Caki2 (cell line): ENCODE measurements around the gene FBXL2. TPM values are rescaled to one million over a fixed set of nuclear protein-coding genes. Genes with fewer than 3 reads are reported as not detected.
"Not testable (repeated sequence)": the region's sequence is repeated elsewhere in the genome, so short reads cannot be mapped to it uniquely, and the experiment has no call there.

Experiments
- DNase-seq: peaks from one replicate; pipeline ENCODE4 v3.0.0-alpha.2; 2015; ENCODE audit warnings: low read depth
- in situ Hi-C: cut with HindIII; loops from 2 replicates; pipeline ENCODE4 v1.10.0; 2016; ENCODE audit warnings: low sequenced_read_pairs, low pct_unique_long_range_greater_than_20kb, mixed read lengths
- total RNA-seq: library from RNA; depleted of rRNA; stranded (reverse); fragments of >200 nt; shearing (Covaris generic); gene quantifications from 2 replicates; pipeline ENCODE4 v1.2.3, GENCODE V29; 2014; ENCODE audit warnings: low replicate concordance

Gene FBXL2
- total RNA-seq, 1 experiment from 2014 or later: 5.7 TPM

GRCh38 chr3:33312361-33312760 lies 35.1 kb downstream of the FBXL2 start:
- in situ Hi-C loops: no loop called here
- no peak for DNase-seq

GRCh38 chr3:33313331-33313730 lies 36.1 kb downstream of the FBXL2 start:
- in situ Hi-C loops: no loop called here
- DNase-seq: no peak

GRCh38 chr3:33314993-33315392 lies 37.8 kb downstream of the FBXL2 start:
- in situ Hi-C loops: no loop called here
- DNase-seq: no peak

- in situ Hi-C loops: no loop called here
- DNase-seq: no peak
Measured at GRCh38 chr3:33315826-33316225, 38.6 kb downstream of the FBXL2 start.

- no peak for DNase-seq
- in situ Hi-C loops: no loop called here
Measured at GRCh38 chr3:33317963-33318709, 40.9 kb downstream of the FBXL2 start.

GRCh38 chr3:33318710-33319380 lies 41.6 kb downstream of the FBXL2 start:
- in situ Hi-C loops: no loop called here

GRCh38 chr3:33322412-33322811 lies 45.2 kb downstream of the FBXL2 start:
- in situ Hi-C loops: no loop called here
- DNase-seq: no peak

More at GRCh38 chr3:33318710-33319380, 41.6 kb downstream of the FBXL2 start:
- DNase-seq: no peak

- in situ Hi-C loops: no loop called here
- DNase-seq: no peak
Measured at GRCh38 chr3:33331414-33331813, 54.2 kb downstream of the FBXL2 start.

GRCh38 chr3:33334364-33334763 lies 57.1 kb downstream of the FBXL2 start:
- no peak for DNase-seq
- in situ Hi-C loops: no loop called here

GRCh38 chr3:33338936-33339465 lies 61.8 kb downstream of the FBXL2 start:
- DNase-seq, in situ Hi-C loops: not testable (repeated sequence)

- in situ Hi-C loops: no loop called here
- DNase-seq: no peak
Measured at GRCh38 chr3:33339758-33340157, 62.5 kb downstream of the FBXL2 start.

- no peak for DNase-seq
- in situ Hi-C loops: no loop called here
Measured at GRCh38 chr3:33355611-33356010, 78.4 kb downstream of the FBXL2 start.

GRCh38 chr3:33358172-33358781 lies 81.0 kb downstream of the FBXL2 start:
- no peak for DNase-seq
- in situ Hi-C loops: no loop called here

- in situ Hi-C loops: no loop called here
- peak; percentile 14 for DNase-seq
Measured at GRCh38 chr3:33360136-33360825, 83.0 kb downstream of the FBXL2 start.

GRCh38 chr3:33363113-33363800 lies 86.0 kb downstream of the FBXL2 start:
- no peak for DNase-seq
- in situ Hi-C loops: no loop called here

- no peak for DNase-seq
- in situ Hi-C loops: no loop called here
Measured at GRCh38 chr3:33364060-33364459, 86.8 kb downstream of the FBXL2 start.

GRCh38 chr3:33364531-33365128 lies 87.4 kb downstream of the FBXL2 start:
- in situ Hi-C loops: no loop called here
- DNase-seq: no peak
